Mesenchymal stem cell (in vitro differentiated cells and primary cell): Measurements from ENCODE around the gene RETN.

ENCODE experiments used
- DNase-seq: peaks from one replicate; pipeline ENCODE4 v3.0.0-alpha.2; 2013
- H2AFZ ChIP-seq: one replicate; pipeline ENCODE4 v1.6.1; 2013; ENCODE audit warnings: low read depth, mild to moderate bottlenecking, control low read depth, inconsistent platforms, low read length, moderate library complexity
- H2AK5ac ChIP-seq: 2 replicates; pipeline ENCODE4 v1.6.1; 2013; ENCODE audit warnings: low read length, moderate library complexity, mild to moderate bottlenecking, inconsistent platforms; ENCODE audit not compliant: severe bottlenecking
- H2BK120ac ChIP-seq: one replicate; pipeline ENCODE4 v1.6.1; 2013; ENCODE audit warnings: low read depth, mild to moderate bottlenecking, inconsistent platforms, low read length, moderate library complexity
- H2BK12ac ChIP-seq, 2 experiments: one replicate each; pipeline ENCODE4 v1.6.1; 2013; ENCODE audit warnings: inconsistent platforms in 2 of 2, low read length in 2 of 2, mild to moderate bottlenecking in 2 of 2, moderate library complexity in 2 of 2, control low read depth in 1 of 2
- H2BK15ac ChIP-seq: one replicate; pipeline ENCODE4 v1.6.1; 2013; ENCODE audit warnings: mild to moderate bottlenecking, low read depth, inconsistent platforms; ENCODE audit not compliant: poor library complexity, severe bottlenecking
- H2BK5ac ChIP-seq: 2 replicates; pipeline ENCODE4 v1.6.1; 2013; ENCODE audit warnings: low read depth, mild to moderate bottlenecking, low read length, control low read depth, inconsistent platforms; ENCODE audit not compliant: poor library complexity, severe bottlenecking
- H3K14ac ChIP-seq, 2 experiments: one replicate each; pipeline ENCODE4 v1.6.1; 2013; ENCODE audit warnings: inconsistent platforms in 2 of 2, low read length in 2 of 2, control low read depth in 1 of 2, mild to moderate bottlenecking in 1 of 2, moderate library complexity in 1 of 2
- H3K18ac ChIP-seq, 2 experiments: one replicate each; pipeline ENCODE4 v1.6.1; 2013; ENCODE audit warnings: inconsistent platforms in 2 of 2, low read length in 2 of 2, control low read depth in 1 of 2, low read depth in 1 of 2, mild to moderate bottlenecking in 1 of 2
- H3K23ac ChIP-seq, 2 experiments: one replicate each; pipeline ENCODE4 v1.6.1; 2013; ENCODE audit warnings: inconsistent platforms in 2 of 2, low read length in 2 of 2, mild to moderate bottlenecking in 2 of 2, moderate library complexity in 2 of 2, control low read depth in 1 of 2
- H3K27ac ChIP-seq: 2 replicates; pipeline ENCODE4 v1.5.1; 2013; ENCODE audit warnings: mild to moderate bottlenecking, moderate library complexity, low read length, control low read depth, inconsistent platforms; ENCODE audit not compliant: poor library complexity, severe bottlenecking
- H3K27me3 ChIP-seq, 2 experiments: 2 replicates each; pipeline versions ENCODE4 v1.6.1 to v1.7.0; 2013; ENCODE audit warnings: low read length in 2 of 2, mild to moderate bottlenecking in 2 of 2, moderate library complexity in 2 of 2, control low read depth in 1 of 2, inconsistent platforms in 1 of 2; ENCODE audit not compliant: control insufficient read depth in 1 of 2, insufficient read depth in 1 of 2
- H3K36me3 ChIP-seq, 2 experiments: 2 replicates each; pipeline versions ENCODE4 v1.6.1 to v1.7.0; 2013; ENCODE audit warnings: low read length in 2 of 2, control low read depth in 1 of 2, inconsistent platforms in 1 of 2, low read depth in 1 of 2, mild to moderate bottlenecking in 1 of 2; ENCODE audit not compliant: insufficient read depth in 2 of 2, control insufficient read depth in 1 of 2
- H3K4ac ChIP-seq, 2 experiments: one replicate each; pipeline ENCODE4 v1.6.1; 2013; ENCODE audit warnings: inconsistent platforms in 2 of 2, low read length in 2 of 2, mild to moderate bottlenecking in 2 of 2, moderate library complexity in 2 of 2, control low read depth in 1 of 2, low read depth in 1 of 2
- H3K4me1 ChIP-seq: 2 replicates; pipeline ENCODE4 v1.6.1; 2013; ENCODE audit warnings: low read depth, low read length, control low read depth; ENCODE audit not compliant: control insufficient read depth, insufficient read depth
- H3K4me2 ChIP-seq: 2 replicates; pipeline ENCODE4 v1.6.1; 2013; ENCODE audit warnings: low read length, mild to moderate bottlenecking, inconsistent platforms; ENCODE audit not compliant: poor library complexity, severe bottlenecking
- H3K4me3 ChIP-seq, 2 experiments: 2 replicates each; pipeline versions ENCODE4 v1.5.1 to v1.7.0; 2013; ENCODE audit warnings: low read length in 2 of 2, mild to moderate bottlenecking in 2 of 2, control low read depth in 1 of 2, low read depth in 1 of 2; ENCODE audit not compliant: insufficient read depth in 1 of 2
- H3K79me1 ChIP-seq: replicated peaks from 2 replicates; pipeline ENCODE4 v1.6.1; 2013; ENCODE audit warnings: mild to moderate bottlenecking, control low read depth, low read length, inconsistent platforms; ENCODE audit not compliant: poor library complexity, severe bottlenecking
- H3K9ac ChIP-seq: 2 replicates; pipeline ENCODE4 v1.7.0; 2013; ENCODE audit warnings: mild to moderate bottlenecking, low read length, moderate library complexity
- H3K9me3 ChIP-seq: 2 replicates; pipeline ENCODE4 v1.7.0; 2013; ENCODE audit warnings: mild to moderate bottlenecking, low read length; ENCODE audit not compliant: control insufficient read depth
- H4K8ac ChIP-seq: one replicate; pipeline ENCODE4 v1.6.1; 2013; ENCODE audit warnings: inconsistent platforms, mild to moderate bottlenecking, low read length, moderate library complexity
- H4K91ac ChIP-seq: one replicate; pipeline ENCODE4 v1.6.1; 2013; ENCODE audit warnings: mild to moderate bottlenecking, low read length, inconsistent platforms
- WGBS: methylation state at CpG from one replicate; pipeline ENCODE4 v1.1.7; 2013; ENCODE audit warnings: mixed read lengths; 5-methylcytosine and 5-hydroxymethylcytosine counted together

Gene RETN

DNA sequence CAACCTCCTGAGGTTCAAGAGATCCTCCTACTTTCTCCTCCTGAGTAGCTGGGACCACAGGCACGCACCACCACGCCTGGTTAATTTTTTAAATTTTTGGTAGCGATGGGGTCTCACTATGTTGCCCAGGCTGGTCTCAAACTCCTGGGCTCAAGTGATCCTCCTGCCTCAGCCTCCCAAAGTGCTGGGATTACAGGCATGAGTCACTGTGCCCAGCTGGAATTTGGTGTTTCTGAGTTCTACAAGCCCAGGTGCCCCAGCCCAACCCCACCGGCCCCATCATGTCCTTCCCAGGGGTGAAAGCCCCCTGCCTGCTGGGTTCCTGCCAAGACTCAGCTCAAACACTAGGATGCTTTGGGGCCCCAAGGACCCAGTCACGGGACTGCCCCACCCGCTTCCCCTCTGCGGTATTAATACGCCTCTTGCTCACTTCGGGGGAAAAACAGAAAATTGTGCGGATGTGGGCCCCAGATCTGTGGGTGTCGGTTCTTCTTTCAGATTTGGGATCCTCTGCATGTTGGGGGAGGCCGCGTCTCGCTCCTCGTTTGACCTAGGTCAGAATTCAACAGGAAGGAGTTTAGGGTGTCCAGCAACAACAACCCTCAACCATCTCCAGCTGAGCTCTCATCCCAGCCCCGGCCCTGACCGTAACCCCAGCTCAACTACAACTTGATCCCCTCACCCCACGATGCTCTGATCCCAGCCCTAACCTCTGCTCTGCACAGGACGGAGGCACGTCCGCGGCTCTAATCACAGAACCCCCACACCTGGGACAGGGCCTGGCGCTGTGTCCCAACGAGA lies 36.7 kb downstream of the RETN start:
- Histone ChIP-seq H3K4ac (no peak overlapping the region), H3K4me2 (no peak overlapping the region), H3K14ac (no peak overlapping the region), H2BK120ac (no peak overlapping the region), H2BK12ac (no peak overlapping the region), H3K23ac (no peak overlapping the region), H2BK5ac (no peak overlapping the region), H3K79me1 (no peaks in the 10 kb centered on the region), H3K9ac (no peak overlapping the region), H4K91ac (no peak overlapping the region), H3K4me3 (no peak overlapping the region), H4K8ac (no peak overlapping the region), H2BK15ac (no peak overlapping the region), H3K27me3 (peaks cover 0 to 57% of the 10 kb centered on the region in 2 experiments), H3K18ac (no peak overlapping the region), H3K27ac (no peak overlapping the region), H2AFZ (no peak overlapping the region), H3K9me3 (no peaks in the 10 kb centered on the region), H3K36me3 (no peaks in the 10 kb centered on the region), H2AK5ac (no peak overlapping the region), H3K4me1 (no peaks in the 10 kb centered on the region)
- DNase-seq = no peak
- WGBS = 87% methylated on average over 22 of the region's 24 CpGs

DNA sequence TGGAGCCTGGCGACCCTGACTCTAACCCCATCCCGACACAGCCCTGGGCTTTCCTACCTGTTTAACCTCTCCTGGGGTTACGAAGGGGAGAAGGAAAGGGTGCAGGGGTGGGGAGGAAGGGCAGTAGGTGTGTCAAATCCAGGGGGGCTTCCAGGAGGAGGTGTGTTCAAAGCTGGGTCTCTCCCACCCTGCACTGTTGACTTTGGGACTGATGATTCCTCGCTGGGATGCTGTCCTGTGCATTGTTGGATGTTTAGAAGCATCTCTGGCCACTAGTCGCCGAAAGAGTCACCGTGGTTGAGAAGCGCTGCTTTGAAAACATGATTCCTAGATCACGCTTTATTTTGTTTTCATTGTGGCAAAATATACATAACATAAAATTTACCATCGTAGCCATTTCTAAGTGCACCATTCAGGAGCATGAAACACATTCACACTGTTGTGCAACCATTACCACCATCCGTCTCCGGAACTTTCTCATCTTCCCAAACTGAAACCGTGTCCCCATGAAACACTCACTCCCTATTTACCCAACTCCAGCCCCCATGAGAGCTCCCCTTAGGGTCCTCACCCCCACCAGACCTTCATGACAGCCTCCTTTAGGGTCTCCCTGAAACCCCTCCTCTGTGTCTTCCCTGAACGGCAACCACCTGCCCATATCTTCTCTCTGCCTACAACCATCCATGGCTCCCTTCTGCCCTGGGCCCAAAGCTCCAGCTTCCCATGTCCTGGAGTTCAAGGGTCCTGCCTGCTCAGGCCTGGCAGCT lies 37.5 kb downstream of the RETN start:
- Histone ChIP-seq H3K4me3 (no peak overlapping the region), H3K4ac (no peak overlapping the region), H3K18ac (no peak overlapping the region), H3K27ac (no peak overlapping the region), H3K9me3 (no peaks in the 10 kb centered on the region), H4K8ac (no peak overlapping the region), H3K4me2 (no peak overlapping the region), H3K4me1 (no peaks in the 10 kb centered on the region), H2BK15ac (no peak overlapping the region), H2BK120ac (no peak overlapping the region), H2BK12ac (no peak overlapping the region), H2BK5ac (no peak overlapping the region), H4K91ac (no peak overlapping the region), H3K27me3 (peaks cover 0 to 52% of the 10 kb centered on the region in 2 experiments), H3K9ac (no peak overlapping the region), H3K23ac (no peak overlapping the region), H2AK5ac (no peak overlapping the region), H3K36me3 (no peaks in the 10 kb centered on the region), H3K79me1 (no peaks in the 10 kb centered on the region), H2AFZ (no peak overlapping the region), H3K14ac (no peak overlapping the region)
- no peak for DNase-seq
- WGBS = 80% methylated on average over 12 of the region's 14 CpGs

DNA sequence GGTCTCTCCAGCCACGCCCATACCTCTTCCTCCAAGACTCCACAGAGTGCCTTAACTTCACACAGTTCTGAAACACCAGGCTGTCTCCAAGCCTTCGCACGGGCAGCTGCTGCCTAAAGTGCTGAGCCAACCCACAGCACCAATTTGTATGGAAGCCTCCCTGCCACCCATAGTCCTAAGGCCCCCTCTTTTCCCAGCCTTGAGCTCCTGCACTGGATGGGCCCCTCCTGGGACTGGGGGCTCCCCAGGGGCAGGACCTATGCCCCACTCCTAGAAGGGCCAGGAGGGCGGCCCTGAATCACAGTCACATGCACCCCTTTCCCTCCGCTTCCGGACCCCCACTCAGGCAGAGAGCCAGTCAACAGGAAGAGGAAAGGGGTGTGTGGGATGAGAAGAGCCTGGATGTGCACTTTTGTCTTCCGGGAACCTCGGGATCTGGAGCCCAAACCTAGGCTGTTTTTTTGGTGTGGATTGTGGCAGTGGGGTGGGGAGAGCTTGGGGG lies 38.2 kb downstream of the RETN start:
- Histone ChIP-seq H3K27me3 (peaks cover 0 to 48% of the 10 kb centered on the region in 2 experiments), H3K23ac (no peak overlapping the region), H3K4me1 (no peaks in the 10 kb centered on the region), H3K18ac (no peak overlapping the region), H3K4me3 (no peak overlapping the region), H2BK5ac (no peak overlapping the region), H3K14ac (no peak overlapping the region), H3K27ac (no peak overlapping the region), H2BK15ac (no peak overlapping the region), H2AFZ (no peak overlapping the region), H3K9me3 (no peaks in the 10 kb centered on the region), H3K36me3 (no peaks in the 10 kb centered on the region), H2BK12ac (no peak overlapping the region), H3K4me2 (no peak overlapping the region), H3K9ac (no peak overlapping the region), H4K91ac (no peak overlapping the region), H2AK5ac (no peak overlapping the region), H3K4ac (no peak overlapping the region), H2BK120ac (no peak overlapping the region), H4K8ac (no peak overlapping the region), H3K79me1 (no peaks in the 10 kb centered on the region)
- no peak for DNase-seq
- WGBS = 57% methylated on average over 3 of the region's 8 CpGs

DNA sequence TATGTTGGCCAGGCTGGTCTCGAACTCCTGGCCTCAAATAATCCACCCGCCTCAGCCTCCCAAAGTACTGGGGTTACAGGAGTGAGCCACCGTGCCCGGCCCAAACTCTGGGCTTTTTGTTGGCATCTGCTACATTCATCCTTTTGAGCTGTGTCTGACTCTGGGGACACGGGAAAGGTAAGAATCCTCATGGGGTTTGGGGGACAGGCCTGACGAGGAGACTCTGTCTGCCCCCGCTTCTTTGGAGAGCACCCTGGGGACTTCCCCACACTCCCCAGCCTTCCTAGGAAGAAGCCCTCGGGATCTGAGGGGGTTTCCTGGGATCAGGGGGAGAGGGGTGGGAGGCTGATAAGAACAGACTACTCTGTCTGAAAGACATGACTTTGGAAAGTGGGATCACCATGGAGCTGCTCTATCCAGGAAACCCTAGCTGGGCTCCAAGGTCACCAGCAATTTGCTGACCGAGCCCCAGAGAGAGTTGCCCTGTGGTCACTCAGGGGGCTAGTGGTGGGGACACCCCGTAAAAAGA lies 41.1 kb downstream of the RETN start:
- no peaks in the 10 kb centered on the region for H3K79me1 ChIP-seq
- no peak overlapping the region for H3K27ac ChIP-seq
- no peak overlapping the region for H2BK12ac ChIP-seq
- no peak overlapping the region for H4K91ac ChIP-seq
- no peak for DNase-seq
- H3K4me1 ChIP-seq = no peaks in the 10 kb centered on the region
- H3K14ac ChIP-seq = no peak overlapping the region
- no peak overlapping the region for H3K9ac ChIP-seq
- H3K4ac ChIP-seq = no peak overlapping the region
- H2BK5ac ChIP-seq = no peak overlapping the region
- H2AK5ac ChIP-seq = no peak overlapping the region
- peaks cover 0 to 27% of the 10 kb centered on the region in 2 experiments for H3K27me3 ChIP-seq
- no peak overlapping the region for H3K18ac ChIP-seq
- H3K36me3 ChIP-seq = no peaks in the 10 kb centered on the region
- no peak overlapping the region for H2BK120ac ChIP-seq
- H2BK15ac ChIP-seq = no peak overlapping the region
- no peak overlapping the region for H3K23ac ChIP-seq
- H4K8ac ChIP-seq = no peak overlapping the region
- no peak overlapping the region for H3K4me2 ChIP-seq
- no peaks in the 10 kb centered on the region for H3K9me3 ChIP-seq
- H3K4me3 ChIP-seq = no peak overlapping the region
- WGBS = 83% methylated on average over 9 of the region's 10 CpGs
- H2AFZ ChIP-seq = no peak overlapping the region
